NCI-H1694 treated with DMSO at 0.1 percent for 48 hours (cell line): ENCODE measurements around the gene ASPM.
"Not testable (repeated sequence)": the region's sequence is repeated elsewhere in the genome, so short reads cannot be mapped to it uniquely, and the experiment has no call there.

Source experiments
- DNase-seq: peaks from one replicate; lab custom pipeline; 2025; lab: John Stamatoyannopoulos, UW

The ASPM gene

GRCh38 chr1:197145446-197146024, 934 bp downstream of the ASPM start:
- peak; percentile 59 for DNase-seq

GRCh38 chr1:197144570-197145325, 1.7 kb downstream of the ASPM start:
- DNase-seq = no peak

GRCh38 chr1:197143276-197143675, 3.2 kb downstream of the ASPM start:
- no peak for DNase-seq

GRCh38 chr1:197141575-197141974, 4.9 kb downstream of the ASPM start:
- no peak for DNase-seq

- no peak for DNase-seq
Measured at GRCh38 chr1:197140121-197140520, 6.3 kb downstream of the ASPM start.

GRCh38 chr1:197139169-197139568, 7.3 kb downstream of the ASPM start:
- DNase-seq = no peak

GRCh38 chr1:197137322-197137721, 9.1 kb downstream of the ASPM start:
- no peak for DNase-seq

- DNase-seq = no peak
Measured at GRCh38 chr1:197130677-197131304, 15.7 kb downstream of the ASPM start.

- no peak for DNase-seq
Measured at GRCh38 chr1:197129698-197130097, 16.8 kb downstream of the ASPM start.

GRCh38 chr1:197127246-197127912, 19.1 kb downstream of the ASPM start:
- no peak for DNase-seq

- DNase-seq = no peak
Measured at GRCh38 chr1:197126691-197127090, 19.8 kb downstream of the ASPM start.

GRCh38 chr1:197124376-197124775, 22.1 kb downstream of the ASPM start:
- DNase-seq = no peak

- DNase-seq = no peak
Measured at GRCh38 chr1:197116156-197116555, 30.3 kb downstream of the ASPM start.

- DNase-seq = no peak
Measured at GRCh38 chr1:197106869-197107268, 39.6 kb downstream of the ASPM start.

- no peak for DNase-seq
Measured at GRCh38 chr1:197103300-197103699, 43.2 kb downstream of the ASPM start.

GRCh38 chr1:197101978-197102377, 44.5 kb downstream of the ASPM start:
- no peak for DNase-seq

- DNase-seq = no peak
Measured at GRCh38 chr1:197100677-197101076, 45.8 kb downstream of the ASPM start.

GRCh38 chr1:197099444-197099843, 47.0 kb downstream of the ASPM start:
- DNase-seq = no peak

GRCh38 chr1:197096971-197097370, 49.5 kb downstream of the ASPM start:
- not testable (repeated sequence) for DNase-seq

- DNase-seq = no peak
Measured at GRCh38 chr1:197096137-197096536, 50.3 kb downstream of the ASPM start.

GRCh38 chr1:197093226-197093885, 53.1 kb downstream of the ASPM start:
- no peak for DNase-seq

- no peak for DNase-seq
Measured at GRCh38 chr1:197092491-197093023, 53.9 kb downstream of the ASPM start.
